Activated CD8-positive, alpha-beta T cell treated with anti-CD3 and anti-CD28 coated beads for 36 hours (primary cell): ENCODE results near the gene BLOC1S6. TPM values are rescaled to one million over a fixed set of nuclear protein-coding genes. Genes with fewer than 3 reads are reported as not detected.
A peak's percentile ranks its signal among the peaks of the same experiment; 100 is the strongest.

Experiments
- ATAC-seq: fragments of 200-7000 bp; cut with Tn5 transposase; one replicate; pipeline ENCODE4 v1.10.0; 2021; ENCODE audit warnings: mild to moderate bottlenecking, moderate library complexity
- CTCF ChIA-PET: fragments of 350-600 bp; sonication (Branson Sonifier 250); formaldehyde crosslinking; loops from one replicate; lab custom pipeline; 2021; ENCODE audit warnings: antibody characterized with exemption; lab: Charles Lee
- POLR2A ChIA-PET: fragments of 350-600 bp; sonication (Branson Sonifier 250); formaldehyde crosslinking; loops from one replicate; lab custom pipeline; 2021; ENCODE audit warnings: antibody characterized with exemption; lab: Charles Lee
- DNase-seq: peaks from one replicate; pipeline ENCODE4 v3.0.0-alpha.2; 2020
- H3K27ac Mint-ChIP-seq: one replicate; pipeline ENCODE4 v1.8.0; 2021; ENCODE audit warnings: mild to moderate bottlenecking, mixed read lengths
- H3K27me3 Mint-ChIP-seq: one replicate; pipeline ENCODE4 v1.8.0; 2021; ENCODE audit warnings: mixed read lengths
- H3K36me3 Mint-ChIP-seq: one replicate; pipeline ENCODE4 v1.8.0; 2021; ENCODE audit warnings: low read depth, mixed read lengths
- H3K4me1 Mint-ChIP-seq: one replicate; pipeline ENCODE4 v1.8.0; 2021; ENCODE audit warnings: low read depth, mixed read lengths
- H3K4me3 Mint-ChIP-seq: one replicate; pipeline ENCODE4 v1.8.0; 2021; ENCODE audit warnings: mild to moderate bottlenecking, moderate library complexity, mixed read lengths
- H3K9me3 Mint-ChIP-seq: one replicate; pipeline ENCODE4 v1.8.0; 2021; ENCODE audit warnings: mixed read lengths
- intact Hi-C: fragments of 100-400 bp; cut with micrococcal nuclease; formaldehyde crosslinking; loops from one replicate; pipeline ENCODE4 v1.10.0; 2022
- total RNA-seq, 2 experiments: library from RNA; stranded (reverse); gene quantifications; one replicate each; pipeline ENCODE4 v1.2.3, GENCODE V29; 2021
- TF ChIP-seq, protein P1 (sequence below): fragments of 200-600 bp; IDR thresholded peaks from one replicate; pipeline ENCODE4 v1.8.0; 2022; ENCODE audit warnings: antibody characterized with exemption, mild to moderate bottlenecking

Gene BLOC1S6
- total RNA-seq, 2 experiments from 2014 or later, result 43.3 to 46.9 TPM

DNA sequence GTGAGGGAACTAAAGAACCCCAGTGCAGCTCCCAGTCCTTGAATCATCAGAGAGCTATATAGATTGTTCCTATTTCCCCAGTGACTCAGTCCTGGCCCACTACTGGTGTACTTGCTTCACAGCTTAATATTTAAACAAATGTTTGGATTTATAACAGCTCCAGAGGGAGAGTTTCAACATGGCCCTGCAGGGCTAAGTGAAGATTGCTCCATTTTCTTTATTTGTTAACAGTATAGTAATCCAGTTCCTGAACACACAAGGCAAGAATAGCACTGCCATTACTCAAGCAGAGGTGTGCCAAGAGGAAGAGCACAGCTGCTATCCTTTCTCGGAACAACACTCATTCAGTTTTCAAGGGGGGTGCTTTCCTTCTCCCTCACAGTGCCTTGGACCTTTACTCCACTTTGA is 54.2 kb downstream of the BLOC1S6 start:
- H3K27ac Mint-ChIP-seq, result no peak overlapping the region
- ATAC-seq, result peak; percentile 5
- no peak for DNase-seq

DNA sequence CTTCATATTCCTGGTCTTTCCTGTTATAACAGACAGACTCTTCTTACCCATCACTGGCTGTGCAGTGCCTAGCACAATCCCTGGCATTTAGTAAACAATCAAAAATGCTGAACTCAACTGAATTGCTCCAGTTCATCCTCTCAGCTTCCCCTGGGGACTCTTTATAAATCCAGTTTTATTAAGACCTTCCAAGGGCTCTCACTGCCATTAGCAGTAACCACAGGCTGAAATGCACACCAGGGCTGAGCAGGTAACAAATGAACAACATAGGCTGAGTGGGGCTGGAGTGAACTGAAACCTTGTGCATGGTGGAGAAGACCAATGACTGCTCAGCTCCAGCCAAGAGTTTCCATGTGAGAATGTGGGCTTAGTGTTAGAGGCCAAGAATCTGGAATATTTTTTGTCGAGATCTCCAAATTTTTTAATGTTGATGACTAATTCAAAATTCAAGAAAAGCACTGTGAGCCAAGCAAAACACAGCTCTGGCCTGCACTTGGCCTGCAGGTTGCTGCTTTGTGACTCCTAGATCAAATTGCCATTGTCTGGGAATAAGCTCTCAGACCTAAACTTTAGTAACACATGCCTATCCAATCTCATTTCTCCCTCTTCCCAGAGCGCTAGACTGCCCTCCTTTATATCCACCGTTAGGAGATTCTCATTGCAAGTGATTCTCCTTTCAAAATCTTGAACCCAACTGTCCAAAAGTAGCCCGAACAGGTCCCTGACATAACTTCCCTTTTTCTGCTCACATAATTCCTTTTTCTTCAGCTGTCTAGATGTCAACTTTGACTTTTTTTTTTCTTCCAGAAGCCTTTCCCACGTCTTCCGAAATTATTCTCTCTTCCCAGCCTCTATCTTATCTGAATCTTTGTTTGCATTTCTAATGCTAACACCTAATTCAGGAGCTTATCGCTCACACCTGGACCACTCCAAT is 55.1 kb downstream of the BLOC1S6 start:
- no peak for ATAC-seq
- ChIA-PET POLR2A (interaction anchor here (1.2 to 3.7 kb wide), 2 partner anchors 10 to 55 kb away, joined by 3 to 19 read pairs; partner anchors contain the start of gene BLOC1S6), CTCF (interaction anchor here (0.7 to 2.7 kb wide), 7 partner anchors 11 to 437 kb away, joined by 3 to 7 read pairs (median 3); no protein-coding TSS in a partner anchor)

More for the DNA sequence above, 54.2 kb downstream of the BLOC1S6 start:
- H3K36me3 Mint-ChIP-seq, result peaks cover 46% of the 10 kb centered on the region
- CTCF ChIA-PET, result interaction anchor here (0.7 to 2.7 kb wide), 2 partner anchors 64 to 65 kb away, joined by 3 to 7 read pairs; no protein-coding TSS in a partner anchor
- TF ChIP-seq, protein P1, sequence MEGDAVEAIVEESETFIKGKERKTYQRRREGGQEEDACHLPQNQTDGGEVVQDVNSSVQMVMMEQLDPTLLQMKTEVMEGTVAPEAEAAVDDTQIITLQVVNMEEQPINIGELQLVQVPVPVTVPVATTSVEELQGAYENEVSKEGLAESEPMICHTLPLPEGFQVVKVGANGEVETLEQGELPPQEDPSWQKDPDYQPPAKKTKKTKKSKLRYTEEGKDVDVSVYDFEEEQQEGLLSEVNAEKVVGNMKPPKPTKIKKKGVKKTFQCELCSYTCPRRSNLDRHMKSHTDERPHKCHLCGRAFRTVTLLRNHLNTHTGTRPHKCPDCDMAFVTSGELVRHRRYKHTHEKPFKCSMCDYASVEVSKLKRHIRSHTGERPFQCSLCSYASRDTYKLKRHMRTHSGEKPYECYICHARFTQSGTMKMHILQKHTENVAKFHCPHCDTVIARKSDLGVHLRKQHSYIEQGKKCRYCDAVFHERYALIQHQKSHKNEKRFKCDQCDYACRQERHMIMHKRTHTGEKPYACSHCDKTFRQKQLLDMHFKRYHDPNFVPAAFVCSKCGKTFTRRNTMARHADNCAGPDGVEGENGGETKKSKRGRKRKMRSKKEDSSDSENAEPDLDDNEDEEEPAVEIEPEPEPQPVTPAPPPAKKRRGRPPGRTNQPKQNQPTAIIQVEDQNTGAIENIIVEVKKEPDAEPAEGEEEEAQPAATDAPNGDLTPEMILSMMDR, result no peak
- POLR2A ChIA-PET, result interaction anchor here (3.7 kb wide), 1 partner anchor 54 kb away, joined by 19 read pairs; the partner anchor contains the start of gene BLOC1S6
- intact Hi-C loops, result no loop called here
- no peaks in the 10 kb centered on the region for H3K9me3 Mint-ChIP-seq
- peaks cover 90% of the 10 kb centered on the region for H3K4me1 Mint-ChIP-seq
- no peak overlapping the region for H3K4me3 Mint-ChIP-seq
- H3K27me3 Mint-ChIP-seq, result no peaks in the 10 kb centered on the region

DNA sequence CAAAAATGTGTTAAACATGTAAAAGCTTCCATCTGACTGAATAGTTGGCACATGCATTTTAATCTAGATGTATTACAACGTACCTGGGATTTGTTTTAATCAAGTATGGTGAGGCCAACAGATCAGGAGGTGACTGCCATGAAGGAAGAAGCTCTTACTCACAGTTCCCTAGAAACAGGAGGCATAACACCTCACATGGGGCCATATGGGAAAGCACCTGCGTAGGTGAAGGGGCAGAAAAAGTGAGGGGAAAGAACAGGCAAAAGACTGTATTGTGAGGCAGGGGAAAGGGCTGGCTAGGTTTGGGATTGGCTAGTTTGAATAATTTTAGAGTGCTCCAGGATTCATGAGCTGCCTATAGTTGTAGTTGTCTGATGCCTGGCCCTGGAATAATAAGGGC is 57.3 kb downstream of the BLOC1S6 start:
- Mint-ChIP-seq H3K27me3 (no peaks in the 10 kb centered on the region), H3K27ac (peak overlapping the region; percentile 8), H3K36me3 (peaks cover 27% of the 10 kb centered on the region), H3K4me1 (peaks cover 76% of the 10 kb centered on the region), H3K4me3 (no peak overlapping the region), H3K9me3 (no peaks in the 10 kb centered on the region)
- DNase-seq (peak; percentile 36), ATAC-seq (peak; percentile 66)
- TF ChIP-seq, protein P1, result no peak
- intact Hi-C loops, result no loop called here
- ChIA-PET POLR2A (interaction anchor here (0.7 to 3.7 kb wide), 3 partner anchors 10 to 91 kb away, joined by 4 to 19 read pairs (median 5); partner anchors contain the start of genes BLOC1S6 and SQOR), CTCF (interaction anchor here (1.3 kb wide), 1 partner anchor 61 kb away, joined by 4 read pairs; no protein-coding TSS in a partner anchor)

More for the DNA sequence above, 55.1 kb downstream of the BLOC1S6 start:
- Mint-ChIP-seq H3K9me3 (no peaks in the 10 kb centered on the region), H3K27ac (no peak overlapping the region), H3K27me3 (no peaks in the 10 kb centered on the region), H3K36me3 (peaks cover 44% of the 10 kb centered on the region), H3K4me1 (peaks cover 87% of the 10 kb centered on the region), H3K4me3 (no peak overlapping the region)
- TF ChIP-seq, protein P1, result no peak
- intact Hi-C loops, result no loop called here
- DNase-seq, result no peak

DNA sequence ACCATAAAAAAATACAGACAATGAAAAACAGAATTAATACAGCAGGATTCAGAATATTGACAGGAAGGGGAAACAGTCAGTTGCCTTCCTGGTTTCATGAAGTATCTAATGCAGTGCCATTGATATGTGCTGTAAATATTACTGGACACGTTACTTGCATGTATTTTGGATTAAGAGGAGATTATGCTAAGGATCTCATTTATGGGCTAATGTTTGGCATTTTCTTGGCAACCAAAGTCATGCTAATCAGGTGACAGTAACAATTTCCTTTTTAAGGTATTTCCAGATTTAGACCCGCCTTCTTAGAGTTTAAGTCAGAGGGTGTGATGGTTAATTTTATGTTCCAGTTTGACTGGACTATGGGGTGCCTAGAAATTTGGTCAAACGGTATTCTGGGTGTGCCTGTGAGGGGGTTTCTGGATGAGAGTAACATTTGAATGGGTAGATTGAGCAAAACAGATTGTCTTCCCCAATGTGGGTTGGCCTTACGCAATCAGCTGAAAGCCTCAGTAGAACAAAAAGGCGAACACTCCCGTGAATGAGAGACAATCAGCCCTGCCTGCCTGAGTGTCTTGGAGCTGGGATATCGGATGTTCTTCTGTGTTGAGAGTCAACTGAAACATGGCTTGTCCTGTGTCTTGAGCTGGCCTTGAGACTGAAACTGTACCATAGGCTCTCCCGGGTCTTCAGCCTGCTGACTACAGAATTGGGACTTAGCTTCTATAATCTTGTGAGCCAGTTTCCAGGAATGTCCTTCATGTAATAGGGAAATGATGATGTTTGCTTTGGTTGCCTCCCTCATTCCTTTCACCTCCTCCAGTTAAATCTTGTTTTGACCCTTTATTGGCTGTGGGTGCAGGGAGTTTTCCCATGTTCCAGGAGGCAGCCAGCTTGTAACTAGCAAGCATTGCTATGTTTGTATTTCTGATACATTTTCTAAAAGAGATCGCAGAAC is 58.1 kb downstream of the BLOC1S6 start:
- H3K4me3 Mint-ChIP-seq, result peak overlapping the region; percentile 6
- intact Hi-C loops, result no loop called here
- peaks cover 75% of the 10 kb centered on the region for H3K4me1 Mint-ChIP-seq
- TF ChIP-seq, protein P1, result no peak
- ChIA-PET CTCF (interaction anchor here (1.1 kb wide), 1 partner anchor 10 kb away, joined by 3 read pairs; the partner anchor contains the start of gene SQOR), POLR2A (interaction anchor here (1.4 kb wide), 1 partner anchor 8 kb away, joined by 4 read pairs; no protein-coding TSS in a partner anchor)
- peak overlapping the region; percentile 8 for H3K27ac Mint-ChIP-seq
- ATAC-seq (peak; percentile 65), DNase-seq (peak; percentile 44)
- H3K27me3 Mint-ChIP-seq, result no peaks in the 10 kb centered on the region
- peaks cover 25% of the 10 kb centered on the region for H3K36me3 Mint-ChIP-seq
- H3K9me3 Mint-ChIP-seq, result no peaks in the 10 kb centered on the region
